Activated CD4-positive, alpha-beta T cell treated with anti-CD3 and anti-CD28 coated beads, Interleukin-2, amount 10 ng/mL, durations not matched to agents 24 days and 14 days (primary cell): ENCODE results near the gene DLGAP4. TPM values are rescaled to one million over a fixed set of nuclear protein-coding genes. Genes with fewer than 3 reads are reported as not detected.

Experiments used
- DNase-seq: peaks from one replicate; pipeline ENCODE4 v3.0.0; 2022
- H3K27ac Mint-ChIP-seq: one replicate; pipeline ENCODE4 v1.8.0; 2022; ENCODE audit warnings: mild to moderate bottlenecking, mixed read lengths
- H3K27me3 Mint-ChIP-seq: one replicate; pipeline ENCODE4 v1.8.0; 2022; ENCODE audit warnings: mixed read lengths
- H3K36me3 Mint-ChIP-seq: one replicate; pipeline ENCODE4 v1.8.0; 2022; ENCODE audit warnings: low read depth, mild to moderate bottlenecking, mixed read lengths
- H3K4me1 Mint-ChIP-seq: one replicate; pipeline ENCODE4 v1.8.0; 2021; ENCODE audit warnings: mixed read lengths
- H3K4me3 Mint-ChIP-seq: one replicate; pipeline ENCODE4 v1.8.0; 2022; ENCODE audit warnings: mild to moderate bottlenecking, moderate library complexity, mixed read lengths
- H3K9me3 Mint-ChIP-seq: one replicate; pipeline ENCODE4 v1.8.0; 2021; ENCODE audit warnings: mixed read lengths
- intact Hi-C: fragments of 100-400 bp; cut with micrococcal nuclease; formaldehyde crosslinking; loops from one replicate; pipeline ENCODE4 v1.15.1; 2023
- total RNA-seq: library from RNA; stranded (reverse); gene quantifications from 2 replicates; pipeline ENCODE4 v1.2.3, GENCODE V29; 2022

DLGAP4 gene
- total RNA-seq, 1 donor from 2014 or later, result 21.3 TPM

GRCh38 chr20:36285746-36286447 lies 20.2 kb upstream of the DLGAP4 start:
- Mint-ChIP-seq H3K27me3 (peaks cover 28% of the 10 kb centered on the region), H3K4me3 (no peak overlapping the region), H3K4me1 (no peaks in the 10 kb centered on the region), H3K9me3 (no peaks in the 10 kb centered on the region), H3K36me3 (no peaks in the 10 kb centered on the region), H3K27ac (no peak overlapping the region)
- DNase-seq, result no peak
- intact Hi-C loops, result no loop called here

DNA sequence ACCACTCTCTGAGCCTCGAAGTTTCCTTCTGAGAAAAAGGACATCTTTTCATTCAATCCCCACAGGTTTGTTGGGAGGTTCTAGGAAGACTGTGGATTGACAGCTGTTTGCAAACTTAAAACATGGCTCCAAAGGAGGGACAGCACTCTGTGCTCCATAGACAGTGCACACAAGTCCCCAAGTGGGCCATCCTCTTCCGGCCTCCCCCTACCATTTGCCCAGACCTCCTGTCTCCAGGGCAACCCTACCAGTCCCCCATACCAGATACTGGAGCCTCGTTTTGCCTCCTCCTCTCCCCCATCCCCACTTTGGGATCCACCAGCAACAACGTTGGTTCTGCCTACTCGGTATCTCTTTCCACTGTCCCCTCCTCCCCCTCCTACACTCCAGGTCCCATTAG lies 8.5 kb upstream of the DLGAP4 start:
- Mint-ChIP-seq H3K4me1 (no peaks in the 10 kb centered on the region), H3K27me3 (peaks cover 30% of the 10 kb centered on the region), H3K4me3 (no peak overlapping the region), H3K36me3 (no peaks in the 10 kb centered on the region), H3K27ac (no peak overlapping the region), H3K9me3 (no peaks in the 10 kb centered on the region)
- intact Hi-C loops, result no loop called here
- DNase-seq, result no peak

- peaks cover 33% of the 10 kb centered on the region for H3K27me3 Mint-ChIP-seq
Observed at GRCh38 chr20:36298061-36298460, 8.1 kb upstream of the DLGAP4 start.

GRCh38 chr20:36298795-36299339 lies 7.3 kb upstream of the DLGAP4 start:
- DNase-seq, result no peak
- H3K4me1 Mint-ChIP-seq, result no peaks in the 10 kb centered on the region
- no peak overlapping the region for H3K27ac Mint-ChIP-seq
- no peak overlapping the region for H3K4me3 Mint-ChIP-seq
- H3K9me3 Mint-ChIP-seq, result no peaks in the 10 kb centered on the region
- intact Hi-C loops, result no loop called here
- H3K36me3 Mint-ChIP-seq, result no peaks in the 10 kb centered on the region
- peaks cover 39% of the 10 kb centered on the region for H3K27me3 Mint-ChIP-seq

More at GRCh38 chr20:36298061-36298460, 8.1 kb upstream of the DLGAP4 start:
- no peak for DNase-seq
- no peaks in the 10 kb centered on the region for H3K9me3 Mint-ChIP-seq
- H3K4me1 Mint-ChIP-seq, result no peaks in the 10 kb centered on the region
- no peak overlapping the region for H3K4me3 Mint-ChIP-seq
- H3K36me3 Mint-ChIP-seq, result no peaks in the 10 kb centered on the region
- no peak overlapping the region for H3K27ac Mint-ChIP-seq
- intact Hi-C loops, result no loop called here

GRCh38 chr20:36299459-36299858 lies 6.7 kb upstream of the DLGAP4 start:
- DNase-seq, result no peak
- H3K36me3 Mint-ChIP-seq, result no peaks in the 10 kb centered on the region
- peaks cover 43% of the 10 kb centered on the region for H3K27me3 Mint-ChIP-seq
- intact Hi-C loops, result no loop called here
- no peak overlapping the region for H3K27ac Mint-ChIP-seq
- no peaks in the 10 kb centered on the region for H3K4me1 Mint-ChIP-seq
- no peaks in the 10 kb centered on the region for H3K9me3 Mint-ChIP-seq
- no peak overlapping the region for H3K4me3 Mint-ChIP-seq

DNA sequence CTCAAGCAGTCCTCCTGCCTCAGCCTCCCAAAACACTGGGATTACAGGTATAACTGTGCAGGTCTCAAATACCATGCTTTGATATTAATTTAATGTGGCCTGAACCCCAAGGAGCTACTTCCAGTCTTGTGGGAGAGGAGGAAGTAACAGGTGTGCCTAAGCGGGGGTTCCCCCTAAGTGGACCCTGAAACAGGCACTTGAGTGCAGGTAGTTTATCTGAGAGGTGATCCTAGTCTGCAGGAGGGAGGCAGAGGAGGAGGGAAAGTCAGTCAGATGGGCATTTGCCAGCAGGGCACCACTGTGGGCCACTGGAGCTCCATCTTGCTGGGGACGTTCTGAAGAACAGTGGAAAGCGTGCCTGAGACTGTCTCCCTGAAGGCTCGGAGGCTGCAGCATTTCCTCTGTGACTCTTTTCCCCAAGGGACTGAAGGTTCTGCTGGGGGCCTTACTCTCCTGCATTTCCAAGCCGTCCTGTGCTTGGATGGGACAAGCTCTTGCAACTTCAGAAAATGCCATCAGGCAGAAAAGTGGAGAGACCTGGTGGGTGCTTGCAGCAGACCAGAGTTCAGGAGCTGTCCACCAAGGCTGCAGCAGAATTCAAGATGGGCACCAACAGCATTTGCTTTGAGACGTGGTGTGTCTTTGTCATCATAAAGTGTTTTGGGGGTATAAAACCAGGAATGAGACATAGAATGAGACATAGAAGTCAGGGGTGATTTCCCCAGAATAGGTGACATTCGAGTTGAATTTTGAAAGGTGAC lies 4.6 kb upstream of the DLGAP4 start:
- Mint-ChIP-seq H3K4me3 (no peak overlapping the region), H3K27me3 (peaks cover 48% of the 10 kb centered on the region), H3K9me3 (no peaks in the 10 kb centered on the region), H3K4me1 (no peaks in the 10 kb centered on the region), H3K36me3 (no peaks in the 10 kb centered on the region), H3K27ac (no peak overlapping the region)
- intact Hi-C loops, result no loop called here
- no peak for DNase-seq

DNA sequence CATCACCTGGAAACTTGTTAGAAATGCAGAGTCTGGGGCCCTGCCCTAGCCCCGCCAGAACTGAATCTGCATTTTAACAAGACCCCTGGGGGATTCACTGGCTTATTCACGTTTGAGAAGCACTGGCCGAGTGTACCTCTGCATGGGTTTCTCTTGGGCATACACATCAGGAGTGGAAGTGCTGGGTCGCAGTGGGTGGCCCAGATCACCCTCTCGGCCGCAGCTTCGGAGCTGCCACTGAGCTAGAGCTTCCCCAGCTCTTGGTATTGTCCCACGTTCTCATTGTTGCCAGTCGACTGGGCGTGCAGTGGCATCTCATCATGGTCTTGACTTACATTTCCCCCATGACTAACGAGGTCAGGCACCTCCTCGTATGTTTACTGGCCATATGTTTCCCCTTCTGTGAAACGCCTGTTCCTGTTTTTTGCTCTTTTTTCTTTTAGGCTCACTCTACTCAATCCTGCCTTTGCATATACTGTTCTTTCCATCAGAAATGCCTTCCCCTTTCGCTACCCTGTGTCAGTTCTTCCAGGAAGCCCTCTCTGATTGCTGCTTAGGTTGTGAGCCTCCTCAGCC lies 3.0 kb upstream of the DLGAP4 start:
- H3K27ac Mint-ChIP-seq, result no peak overlapping the region
- intact Hi-C loops, result no loop called here
- no peaks in the 10 kb centered on the region for H3K9me3 Mint-ChIP-seq
- H3K27me3 Mint-ChIP-seq, result peaks cover 55% of the 10 kb centered on the region
- DNase-seq, result no peak
- H3K4me3 Mint-ChIP-seq, result no peak overlapping the region
- H3K4me1 Mint-ChIP-seq, result no peaks in the 10 kb centered on the region
- H3K36me3 Mint-ChIP-seq, result no peaks in the 10 kb centered on the region

DNA sequence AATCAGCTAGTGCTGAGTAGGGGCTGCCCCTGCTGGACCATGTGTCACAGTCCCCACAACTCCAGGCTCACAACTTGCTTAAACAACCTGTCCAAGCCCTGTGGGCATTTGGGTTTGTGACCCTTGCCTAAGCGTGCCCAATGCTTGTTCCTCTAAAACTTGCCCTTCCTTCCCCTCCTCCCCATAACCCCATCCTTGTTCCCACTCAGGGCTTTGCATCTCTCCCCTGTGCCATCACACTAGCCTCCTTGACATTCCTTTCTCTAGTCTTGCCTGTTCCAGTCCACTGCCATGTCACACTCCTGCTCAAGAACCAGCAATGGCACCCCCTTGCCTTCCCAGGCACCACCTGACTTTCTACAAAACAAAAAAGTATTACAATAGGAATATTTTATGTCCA lies 2.3 kb upstream of the DLGAP4 start:
- DNase-seq, result no peak
- H3K9me3 Mint-ChIP-seq, result no peaks in the 10 kb centered on the region
- no peak overlapping the region for H3K27ac Mint-ChIP-seq
- H3K4me3 Mint-ChIP-seq, result no peak overlapping the region
- H3K36me3 Mint-ChIP-seq, result no peaks in the 10 kb centered on the region
- H3K27me3 Mint-ChIP-seq, result peaks cover 61% of the 10 kb centered on the region
- no peaks in the 10 kb centered on the region for H3K4me1 Mint-ChIP-seq
- intact Hi-C loops, result no loop called here

GRCh38 chr20:36304786-36305495 lies 1.2 kb upstream of the DLGAP4 start:
- Mint-ChIP-seq H3K9me3 (no peaks in the 10 kb centered on the region), H3K36me3 (no peaks in the 10 kb centered on the region), H3K27me3 (peaks cover 68% of the 10 kb centered on the region), H3K27ac (no peak overlapping the region), H3K4me3 (no peak overlapping the region), H3K4me1 (no peaks in the 10 kb centered on the region)
- no peak for DNase-seq
- intact Hi-C loops, result no loop called here

DNA sequence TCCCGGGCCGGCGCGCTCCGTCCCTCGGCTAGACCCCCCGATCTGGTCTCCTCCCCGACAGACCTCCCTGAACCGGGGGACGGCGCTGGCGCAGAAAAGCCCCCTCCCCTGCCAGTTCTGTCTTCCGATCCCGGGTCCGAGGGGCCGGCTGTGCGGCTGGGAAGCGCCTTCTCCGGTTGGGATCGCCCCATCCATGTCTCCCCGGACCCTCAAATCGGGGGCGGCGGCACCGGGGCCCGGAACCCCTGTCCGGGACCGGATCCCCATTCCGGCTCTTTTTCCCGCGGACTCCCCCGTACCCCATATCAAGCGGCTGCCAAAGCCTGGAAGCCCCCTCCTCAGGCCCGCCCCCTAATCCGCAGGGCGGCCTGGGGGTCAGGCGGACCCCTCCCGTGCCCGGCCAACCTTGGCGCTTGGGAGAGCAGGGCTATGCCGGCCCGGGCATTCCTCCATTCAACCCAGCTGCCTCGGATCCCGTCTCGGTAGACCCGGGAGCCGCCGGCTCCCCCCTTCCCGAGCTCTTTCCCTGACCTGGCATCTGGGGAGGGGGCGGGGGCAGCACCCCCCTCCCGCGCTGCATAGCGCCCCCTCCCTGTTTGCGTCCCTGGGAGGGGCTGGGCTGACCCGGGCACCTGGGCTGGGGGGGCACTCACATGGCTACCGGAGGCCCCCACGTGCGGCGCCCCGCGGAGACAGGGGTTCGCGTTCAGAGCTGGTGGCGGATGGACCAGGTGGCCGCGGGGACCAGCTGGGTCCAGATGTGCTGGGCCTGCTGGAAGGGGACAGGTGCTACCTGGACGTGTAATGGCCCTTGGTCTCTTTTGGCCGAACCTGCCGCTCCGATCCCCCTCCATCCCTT lies 643 bp downstream of the DLGAP4 start:
- Mint-ChIP-seq H3K36me3 (no peaks in the 10 kb centered on the region), H3K4me3 (peak overlapping the region; percentile 17), H3K9me3 (no peaks in the 10 kb centered on the region), H3K27ac (no peak overlapping the region), H3K27me3 (peaks cover 60% of the 10 kb centered on the region), H3K4me1 (no peaks in the 10 kb centered on the region)
- no peak for DNase-seq
- intact Hi-C loops, result no loop called here

DNA sequence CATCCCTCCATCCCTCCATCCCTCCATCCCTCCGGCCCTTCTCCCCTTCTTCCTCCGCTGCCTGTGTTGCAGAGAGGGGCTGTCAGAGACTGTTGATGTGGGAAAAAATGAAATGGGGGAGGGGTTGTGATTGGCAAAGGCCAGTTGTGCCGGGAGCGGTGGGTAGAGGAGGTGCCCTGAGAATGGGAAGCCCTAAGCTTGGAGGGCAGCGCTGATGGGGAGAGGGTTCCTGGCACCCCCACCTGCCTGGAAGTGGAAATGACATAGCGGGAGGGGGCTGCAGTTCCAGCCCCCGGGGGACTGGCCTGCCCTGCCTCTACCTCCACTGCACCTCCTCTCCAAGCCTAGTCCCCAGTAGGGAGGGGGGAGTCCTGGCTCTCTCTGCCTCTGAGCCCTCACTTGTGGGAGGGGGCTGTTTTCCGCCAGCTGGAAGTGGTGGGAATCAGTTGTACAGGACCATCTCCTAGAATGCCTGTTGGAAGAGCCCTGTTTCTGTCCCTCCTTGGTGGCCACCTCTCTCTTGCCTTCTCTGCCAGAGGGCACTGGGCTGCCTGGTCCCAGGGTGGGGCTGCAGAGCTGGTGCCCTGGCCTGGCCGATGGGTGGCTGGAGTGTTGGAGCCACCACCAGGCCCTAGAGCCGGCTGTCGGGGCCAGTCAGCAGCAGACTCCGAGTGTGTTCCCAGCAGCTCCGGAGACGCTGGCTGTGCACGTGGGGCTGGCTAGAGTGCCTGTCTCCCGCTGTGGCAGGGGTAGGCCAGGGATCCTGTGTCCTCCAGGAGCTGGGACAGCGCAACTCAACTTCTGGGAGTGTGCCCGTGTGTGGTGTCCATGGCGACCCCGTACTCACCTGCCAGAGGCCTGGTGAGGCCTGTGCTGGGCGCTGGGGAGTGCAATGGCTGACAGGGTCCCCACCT lies 1.5 kb downstream of the DLGAP4 start:
- no peak for DNase-seq
- Mint-ChIP-seq H3K9me3 (no peaks in the 10 kb centered on the region), H3K27me3 (peaks cover 52% of the 10 kb centered on the region), H3K36me3 (no peaks in the 10 kb centered on the region), H3K27ac (no peak overlapping the region), H3K4me1 (no peaks in the 10 kb centered on the region), H3K4me3 (no peak overlapping the region)
- intact Hi-C loops, result no loop called here

GRCh38 chr20:36308353-36308752 lies 2.2 kb downstream of the DLGAP4 start:
- H3K27ac Mint-ChIP-seq, result no peak overlapping the region
- no peak overlapping the region for H3K4me3 Mint-ChIP-seq
- peaks cover 47% of the 10 kb centered on the region for H3K27me3 Mint-ChIP-seq

More at GRCh38 chr20:36308353-36308752, 2.2 kb downstream of the DLGAP4 start:
- Mint-ChIP-seq H3K4me1 (no peaks in the 10 kb centered on the region), H3K36me3 (no peaks in the 10 kb centered on the region), H3K9me3 (no peaks in the 10 kb centered on the region)
- intact Hi-C loops, result no loop called here
- no peak for DNase-seq
